DND-41 (cell line): Measurements from ENCODE around the gene MAP2K5.

Experiments
- EZH2 ChIP-seq: IDR thresholded peaks from 3 replicates; pipeline ENCODE4 v1.6.1; 2012; ENCODE audit warnings: borderline replicate concordance, low read depth, mild to moderate bottlenecking, moderate library complexity, low read length, inconsistent platforms; ENCODE audit not compliant: severe bottlenecking
- TF ChIP-seq, protein P1 (sequence below): IDR thresholded peaks from 2 replicates; pipeline ENCODE4 v1.5.1; 2012; ENCODE audit warnings: borderline replicate concordance, low read length, moderate library complexity, mild to moderate bottlenecking; ENCODE audit not compliant: poor library complexity, severe bottlenecking; ENCODE audit errors: extremely low read depth

GRCh38 chr15:67590191-67590590 lies 47.7 kb downstream of the MAP2K5 start:
- TF ChIP-seq, protein P1, sequence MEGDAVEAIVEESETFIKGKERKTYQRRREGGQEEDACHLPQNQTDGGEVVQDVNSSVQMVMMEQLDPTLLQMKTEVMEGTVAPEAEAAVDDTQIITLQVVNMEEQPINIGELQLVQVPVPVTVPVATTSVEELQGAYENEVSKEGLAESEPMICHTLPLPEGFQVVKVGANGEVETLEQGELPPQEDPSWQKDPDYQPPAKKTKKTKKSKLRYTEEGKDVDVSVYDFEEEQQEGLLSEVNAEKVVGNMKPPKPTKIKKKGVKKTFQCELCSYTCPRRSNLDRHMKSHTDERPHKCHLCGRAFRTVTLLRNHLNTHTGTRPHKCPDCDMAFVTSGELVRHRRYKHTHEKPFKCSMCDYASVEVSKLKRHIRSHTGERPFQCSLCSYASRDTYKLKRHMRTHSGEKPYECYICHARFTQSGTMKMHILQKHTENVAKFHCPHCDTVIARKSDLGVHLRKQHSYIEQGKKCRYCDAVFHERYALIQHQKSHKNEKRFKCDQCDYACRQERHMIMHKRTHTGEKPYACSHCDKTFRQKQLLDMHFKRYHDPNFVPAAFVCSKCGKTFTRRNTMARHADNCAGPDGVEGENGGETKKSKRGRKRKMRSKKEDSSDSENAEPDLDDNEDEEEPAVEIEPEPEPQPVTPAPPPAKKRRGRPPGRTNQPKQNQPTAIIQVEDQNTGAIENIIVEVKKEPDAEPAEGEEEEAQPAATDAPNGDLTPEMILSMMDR: no peak
- TF ChIP-seq EZH2: no peak
